HepG2 (cell line): ENCODE results near the gene EIF5A2. TPM values are rescaled to one million over a fixed set of nuclear protein-coding genes. Genes with fewer than 3 reads are reported as not detected.

Source experiments
- ELF1 ChIP-seq: sonication (generic); formaldehyde crosslinking; IDR thresholded peaks from 2 replicates; pipeline ENCODE4 v1.4.0; 2020; ENCODE audit warnings: missing genetic modification reagents
- FOXA1 ChIP-seq, 2 experiments: fragments of 450-650 bp in 1 of 2; sonication (generic) in 1 of 2; formaldehyde crosslinking in 1 of 2; IDR thresholded peaks; 2 replicates each; pipeline versions ENCODE4 v1.4.0 to v1.6.1; 2016 to 2020; ENCODE audit warnings: missing genetic modification reagents in 1 of 2
- FOXA3 ChIP-seq: IDR thresholded peaks from 2 replicates; pipeline ENCODE4 v1.6.1; 2016; ENCODE audit warnings: missing genetic modification reagents, missing compliant biosample characterization
- GATAD2A ChIP-seq: IDR thresholded peaks from 2 replicates; pipeline ENCODE4 v1.6.1; 2016
- HMG20B ChIP-seq: conservative IDR thresholded peaks from 2 replicates; pipeline ENCODE4 v1.6.1; 2016; ENCODE audit warnings: missing genetic modification reagents, missing compliant biosample characterization
- PITX1 ChIP-seq: sonication (generic); formaldehyde crosslinking; IDR thresholded peaks from 2 replicates; pipeline ENCODE4 v1.5.1; 2020; ENCODE audit warnings: mild to moderate bottlenecking, missing genetic modification reagents
- TAF1 ChIP-seq: sonication (generic); formaldehyde crosslinking; IDR thresholded peaks from 2 replicates; pipeline ENCODE4 v1.4.0; 2020; ENCODE audit warnings: missing genetic modification reagents
- YEATS2 ChIP-seq: sonication (generic); formaldehyde crosslinking; IDR thresholded peaks from 2 replicates; pipeline ENCODE4 v1.4.0; 2020; ENCODE audit warnings: missing genetic modification reagents, borderline replicate concordance
- YEATS4 ChIP-seq: sonication (generic); formaldehyde crosslinking; IDR thresholded peaks from 2 replicates; pipeline ENCODE4 v1.4.0; 2020; ENCODE audit warnings: missing genetic modification reagents, borderline replicate concordance
- ZBTB21 ChIP-seq: sonication (generic); formaldehyde crosslinking; IDR thresholded peaks from 2 replicates; pipeline ENCODE4 v1.4.0; 2020; ENCODE audit warnings: missing genetic modification reagents
- ZNF460 ChIP-seq: sonication (generic); formaldehyde crosslinking; IDR thresholded peaks from 2 replicates; pipeline ENCODE4 v1.5.1; 2020; ENCODE audit warnings: missing genetic modification reagents, mild to moderate bottlenecking, borderline replicate concordance
- polyA plus RNA-seq, 8 experiments: library from polyadenylated mRNA; depleted of rRNA in 3 of 8; stranded (reverse) in 7 of 8; unstranded in 1 of 8; fragments of >200 nt; fragmentation: Illumina TruSeq in 4 of 8; extraction: Trizol in 4 of 8; gene quantifications; 2 replicates each; pipeline versions ENCODE4 v1.2.1 to v1.2.3, GENCODE V29; 2011 to 2016; ENCODE audit warnings: low read depth in 4 of 8, missing spikeins in 1 of 8, mixed read lengths in 1 of 8; ENCODE audit not compliant: insufficient read depth in 1 of 8
- total RNA-seq, 5 experiments: library from RNA; depleted of rRNA; stranded (reverse); fragments of >200 nt; fragmentation: Illumina TruSeq; extraction: Trizol; gene quantifications; 2 replicates each; pipeline ENCODE4 v1.2.3, GENCODE V29; 2016; ENCODE audit warnings: low read depth in 1 of 5
- TF ChIP-seq, protein P1 (sequence below): sonication (generic); formaldehyde crosslinking; IDR thresholded peaks from 2 replicates; pipeline ENCODE4 v1.4.0; 2020; ENCODE audit warnings: missing genetic modification reagents; ENCODE audit errors: not compliant biosample characterization
- TF ChIP-seq, protein P2 (sequence below): sonication (generic); formaldehyde crosslinking; IDR thresholded peaks from 2 replicates; pipeline ENCODE4 v1.5.1; 2020; ENCODE audit warnings: mild to moderate bottlenecking, moderate library complexity, missing genetic modification reagents
- TF ChIP-seq, protein P3 (sequence below), 2 experiments: sonication (generic) in 1 of 2; formaldehyde crosslinking in 1 of 2; IDR thresholded peaks; 2 replicates each; pipeline versions ENCODE4 v1.4.0 to v1.6.1; 2018 to 2020; ENCODE audit warnings: missing genetic modification reagents in 2 of 2, borderline replicate concordance in 1 of 2, low read depth in 1 of 2, mild to moderate bottlenecking in 1 of 2, missing biosample characterization in 1 of 2
- TF ChIP-seq, protein P4 (sequence below): sonication (generic); formaldehyde crosslinking; IDR thresholded peaks from 2 replicates; pipeline ENCODE4 v1.4.0; 2020; ENCODE audit warnings: missing genetic modification reagents
- TF ChIP-seq, protein P5 (sequence below): sonication (generic); formaldehyde crosslinking; IDR thresholded peaks from 2 replicates; pipeline ENCODE4 v1.5.1; 2020; ENCODE audit warnings: mild to moderate bottlenecking, missing genetic modification reagents

Gene EIF5A2
- total and polyA plus RNA-seq, 2 of the 13 experiments (the other 11 are each of a cell fraction or from before 2014, with no cell fraction given) = 3.5 to 9.4 TPM

DNA sequence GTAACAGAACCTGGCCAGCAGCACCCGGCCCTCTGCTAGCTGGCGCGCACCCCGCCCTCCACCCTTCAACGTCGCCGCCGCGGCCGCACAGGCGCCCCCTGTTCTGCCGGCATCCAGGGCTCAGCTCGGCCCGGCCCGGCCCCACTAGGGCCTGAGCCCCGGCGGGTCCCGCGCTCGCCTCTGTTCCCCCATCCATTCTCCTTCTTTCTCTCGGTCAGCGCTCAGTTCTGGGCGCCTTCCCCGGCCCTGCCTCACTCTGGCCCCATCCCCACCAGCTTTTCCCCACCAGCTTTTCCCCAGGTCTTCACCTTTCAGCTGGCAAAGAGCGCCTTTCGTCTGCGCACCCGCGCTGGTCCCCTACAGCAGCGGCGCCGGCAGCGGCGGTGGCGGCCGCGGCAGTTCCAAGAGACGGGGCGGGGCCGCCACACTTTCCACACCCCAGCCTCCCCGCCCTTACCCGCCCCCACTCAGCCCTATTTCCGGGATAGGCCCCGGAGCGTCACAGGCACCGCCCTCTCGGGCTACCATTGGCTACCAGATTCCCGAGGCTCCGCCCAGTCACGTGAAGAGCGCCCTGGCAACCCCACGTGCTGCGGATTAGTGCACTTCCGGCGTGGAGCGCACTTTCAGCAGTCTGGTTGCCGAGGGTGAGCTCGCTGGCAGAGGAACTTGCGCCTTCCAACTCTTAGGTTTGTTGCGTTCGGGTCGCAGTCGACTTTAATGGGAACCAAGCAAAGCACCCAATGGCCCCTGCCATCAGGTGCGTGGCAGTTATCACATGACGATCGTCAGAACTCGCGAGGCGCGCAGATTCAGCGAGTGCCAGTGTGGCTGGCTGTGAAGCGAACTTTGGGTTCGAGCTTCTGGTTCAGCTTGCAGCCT, at the start of gene EIF5A2 (continued):
- TF ChIP-seq, protein P1, sequence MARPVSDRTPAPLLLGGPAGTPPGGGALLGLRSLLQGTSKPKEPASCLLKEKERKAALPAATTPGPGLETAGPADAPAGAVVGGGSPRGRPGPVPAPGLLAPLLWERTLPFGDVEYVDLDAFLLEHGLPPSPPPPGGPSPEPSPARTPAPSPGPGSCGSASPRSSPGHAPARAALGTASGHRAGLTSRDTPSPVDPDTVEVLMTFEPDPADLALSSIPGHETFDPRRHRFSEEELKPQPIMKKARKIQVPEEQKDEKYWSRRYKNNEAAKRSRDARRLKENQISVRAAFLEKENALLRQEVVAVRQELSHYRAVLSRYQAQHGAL (CRISPR knock-in tag) = no peak
- TF ChIP-seq, protein P2, sequence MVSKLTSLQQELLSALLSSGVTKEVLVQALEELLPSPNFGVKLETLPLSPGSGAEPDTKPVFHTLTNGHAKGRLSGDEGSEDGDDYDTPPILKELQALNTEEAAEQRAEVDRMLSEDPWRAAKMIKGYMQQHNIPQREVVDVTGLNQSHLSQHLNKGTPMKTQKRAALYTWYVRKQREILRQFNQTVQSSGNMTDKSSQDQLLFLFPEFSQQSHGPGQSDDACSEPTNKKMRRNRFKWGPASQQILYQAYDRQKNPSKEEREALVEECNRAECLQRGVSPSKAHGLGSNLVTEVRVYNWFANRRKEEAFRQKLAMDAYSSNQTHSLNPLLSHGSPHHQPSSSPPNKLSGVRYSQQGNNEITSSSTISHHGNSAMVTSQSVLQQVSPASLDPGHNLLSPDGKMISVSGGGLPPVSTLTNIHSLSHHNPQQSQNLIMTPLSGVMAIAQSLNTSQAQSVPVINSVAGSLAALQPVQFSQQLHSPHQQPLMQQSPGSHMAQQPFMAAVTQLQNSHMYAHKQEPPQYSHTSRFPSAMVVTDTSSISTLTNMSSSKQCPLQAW (CRISPR knock-in tag) = peak; percentile 50; the same call in 1 of the 2 replicates
- TF ChIP-seq YEATS2 (CRISPR knock-in tag) (peak; percentile 62; the same call in 1 of the 2 replicates), TAF1 (peak; percentile 48; the same call in 1 of the 2 replicates), ZBTB21 (CRISPR knock-in tag) (peak; percentile 31; the same call in 1 of the 2 replicates), ZNF460 (no peak), YEATS4 (CRISPR knock-in tag) (peak; percentile 50; the same call in 1 of the 2 replicates), HMG20B (CRISPR knock-in tag) (0 out of 2 replicates have a peak, but pooled peaks have one; percentile 22), FOXA3 (peak; percentile 8; the same call in 1 of the 2 replicates), ELF1 (CRISPR knock-in tag) (peak; percentile 93), FOXA1 (IDR thresholded peaks at IDR 0.05) (no peak), FOXA1 (CRISPR knock-in tag; IDR thresholded peaks at IDR 0.05) (peak; percentile 37; the same call in 1 of the 2 replicates), PITX1 (CRISPR knock-in tag) (peak; percentile 99), GATAD2A (CRISPR knock-in tag) (peak; percentile 69)
- TF ChIP-seq, protein P3, sequence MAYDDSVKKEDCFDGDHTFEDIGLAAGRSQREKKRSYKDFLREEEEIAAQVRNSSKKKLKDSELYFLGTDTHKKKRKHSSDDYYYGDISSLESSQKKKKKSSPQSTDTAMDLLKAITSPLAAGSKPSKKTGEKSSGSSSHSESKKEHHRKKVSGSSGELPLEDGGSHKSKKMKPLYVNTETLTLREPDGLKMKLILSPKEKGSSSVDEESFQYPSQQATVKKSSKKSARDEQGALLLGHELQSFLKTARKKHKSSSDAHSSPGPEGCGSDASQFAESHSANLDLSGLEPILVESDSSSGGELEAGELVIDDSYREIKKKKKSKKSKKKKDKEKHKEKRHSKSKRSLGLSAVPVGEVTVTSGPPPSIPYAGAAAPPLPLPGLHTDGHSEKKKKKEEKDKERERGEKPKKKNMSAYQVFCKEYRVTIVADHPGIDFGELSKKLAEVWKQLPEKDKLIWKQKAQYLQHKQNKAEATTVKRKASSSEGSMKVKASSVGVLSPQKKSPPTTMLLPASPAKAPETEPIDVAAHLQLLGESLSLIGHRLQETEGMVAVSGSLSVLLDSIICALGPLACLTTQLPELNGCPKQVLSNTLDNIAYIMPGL (CRISPR knock-in tag; IDR thresholded peaks at IDR 0.05; ENCODE audit: borderline replicate concordance in 1 of 2, low read depth in 1 of 2) = peak; percentile 57; a peak in 3 of 4 replicates
- TF ChIP-seq, protein P4, sequence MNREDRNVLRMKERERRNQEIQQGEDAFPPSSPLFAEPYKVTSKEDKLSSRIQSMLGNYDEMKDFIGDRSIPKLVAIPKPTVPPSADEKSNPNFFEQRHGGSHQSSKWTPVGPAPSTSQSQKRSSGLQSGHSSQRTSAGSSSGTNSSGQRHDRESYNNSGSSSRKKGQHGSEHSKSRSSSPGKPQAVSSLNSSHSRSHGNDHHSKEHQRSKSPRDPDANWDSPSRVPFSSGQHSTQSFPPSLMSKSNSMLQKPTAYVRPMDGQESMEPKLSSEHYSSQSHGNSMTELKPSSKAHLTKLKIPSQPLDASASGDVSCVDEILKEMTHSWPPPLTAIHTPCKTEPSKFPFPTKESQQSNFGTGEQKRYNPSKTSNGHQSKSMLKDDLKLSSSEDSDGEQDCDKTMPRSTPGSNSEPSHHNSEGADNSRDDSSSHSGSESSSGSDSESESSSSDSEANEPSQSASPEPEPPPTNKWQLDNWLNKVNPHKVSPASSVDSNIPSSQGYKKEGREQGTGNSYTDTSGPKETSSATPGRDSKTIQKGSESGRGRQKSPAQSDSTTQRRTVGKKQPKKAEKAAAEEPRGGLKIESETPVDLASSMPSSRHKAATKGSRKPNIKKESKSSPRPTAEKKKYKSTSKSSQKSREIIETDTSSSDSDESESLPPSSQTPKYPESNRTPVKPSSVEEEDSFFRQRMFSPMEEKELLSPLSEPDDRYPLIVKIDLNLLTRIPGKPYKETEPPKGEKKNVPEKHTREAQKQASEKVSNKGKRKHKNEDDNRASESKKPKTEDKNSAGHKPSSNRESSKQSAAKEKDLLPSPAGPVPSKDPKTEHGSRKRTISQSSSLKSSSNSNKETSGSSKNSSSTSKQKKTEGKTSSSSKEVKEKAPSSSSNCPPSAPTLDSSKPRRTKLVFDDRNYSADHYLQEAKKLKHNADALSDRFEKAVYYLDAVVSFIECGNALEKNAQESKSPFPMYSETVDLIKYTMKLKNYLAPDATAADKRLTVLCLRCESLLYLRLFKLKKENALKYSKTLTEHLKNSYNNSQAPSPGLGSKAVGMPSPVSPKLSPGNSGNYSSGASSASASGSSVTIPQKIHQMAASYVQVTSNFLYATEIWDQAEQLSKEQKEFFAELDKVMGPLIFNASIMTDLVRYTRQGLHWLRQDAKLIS (CRISPR knock-in tag) = no peak
- TF ChIP-seq, protein P5, sequence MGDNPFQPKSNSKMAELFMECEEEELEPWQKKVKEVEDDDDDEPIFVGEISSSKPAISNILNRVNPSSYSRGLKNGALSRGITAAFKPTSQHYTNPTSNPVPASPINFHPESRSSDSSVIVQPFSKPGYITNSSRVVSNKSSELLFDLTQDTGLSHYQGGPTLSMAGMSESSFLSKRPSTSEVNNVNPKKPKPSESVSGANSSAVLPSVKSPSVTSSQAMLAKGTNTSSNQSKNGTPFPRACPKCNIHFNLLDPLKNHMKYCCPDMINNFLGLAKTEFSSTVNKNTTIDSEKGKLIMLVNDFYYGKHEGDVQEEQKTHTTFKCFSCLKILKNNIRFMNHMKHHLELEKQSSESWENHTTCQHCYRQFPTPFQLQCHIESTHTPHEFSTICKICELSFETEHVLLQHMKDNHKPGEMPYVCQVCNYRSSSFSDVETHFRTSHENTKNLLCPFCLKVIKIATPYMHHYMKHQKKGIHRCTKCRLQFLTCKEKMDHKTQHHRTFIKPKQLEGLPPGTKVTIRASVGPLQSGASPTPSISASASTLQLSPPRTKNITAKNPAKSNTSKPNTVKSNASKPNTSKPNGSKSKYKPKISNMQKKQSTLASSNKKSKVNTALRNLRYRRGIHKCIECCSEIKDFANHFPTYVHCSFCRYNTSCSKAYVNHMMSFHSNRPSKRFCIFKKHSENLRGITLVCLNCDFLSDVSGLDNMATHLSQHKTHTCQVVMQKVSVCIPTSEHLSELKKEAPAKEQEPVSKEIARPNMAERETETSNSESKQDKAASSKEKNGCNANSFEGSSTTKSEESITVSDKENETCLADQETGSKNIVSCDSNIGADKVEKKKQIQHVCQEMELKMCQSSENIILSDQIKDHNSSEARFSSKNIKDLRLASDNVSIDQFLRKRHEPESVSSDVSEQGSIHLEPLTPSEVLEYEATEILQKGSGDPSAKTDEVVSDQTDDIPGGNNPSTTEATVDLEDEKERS = 0 out of 2 replicates have a peak, but pooled peaks have one; percentile 31
